ENCODE measurements around the gene PATJ.

PATJ gene

DNA sequence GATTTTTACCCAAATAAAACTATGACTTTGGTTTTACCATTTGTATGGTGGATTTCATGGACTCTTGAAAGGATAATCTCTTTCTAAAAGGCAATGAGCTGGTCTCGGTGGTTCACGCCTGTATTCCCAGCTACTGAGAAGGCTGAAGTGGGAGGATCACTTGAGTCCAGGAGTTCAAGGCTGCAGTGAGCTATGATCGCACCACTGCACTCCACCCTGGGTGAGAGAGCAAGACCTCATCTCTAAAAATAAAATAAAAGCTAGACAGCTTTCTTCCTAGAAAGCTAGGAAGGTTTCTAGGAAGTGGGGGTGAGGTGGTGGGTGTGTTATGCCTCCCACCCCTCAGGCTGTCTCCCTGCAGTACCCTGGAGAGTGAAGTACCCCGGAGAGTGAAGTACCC lies 398.4 kb downstream of the PATJ start:
- Histone ChIP-seq H3K9ac (ENCODE audit: low read depth, low read length) (no peak overlapping the region), H3K79me2 (ENCODE audit: insufficient read depth, low read length) (no peaks in the 10 kb centered on the region), H3K4me3 (ENCODE audit: low read depth in 1 of 2, low read length in 2 of 2) (no peak overlapping the region), H3K9me3 (ENCODE audit: insufficient read depth, low read length, severe bottlenecking) (no peaks in the 10 kb centered on the region), H3K36me3 (ENCODE audit: insufficient read depth, low read length) (no peaks in the 10 kb centered on the region), H4K20me1 (ENCODE audit: insufficient read depth, low read length) (no peaks in the 10 kb centered on the region), H3K27ac (ENCODE audit: low read length) (no peak overlapping the region), H3K4me1 (ENCODE audit: insufficient read depth, low read length) (no peaks in the 10 kb centered on the region), H2AFZ (ENCODE audit: low read depth, low read length) (no peak overlapping the region), H3K4me2 (ENCODE audit: insufficient read depth, low read length) (no peak overlapping the region), H3K27me3 (ENCODE audit: insufficient read depth, low read length, poor library complexity) (no peaks in the 10 kb centered on the region)
- DNase-seq (no peak), ATAC-seq (ENCODE audit: insufficient read depth, low read depth) (no peak)
- TF ChIP-seq, protein P1, sequence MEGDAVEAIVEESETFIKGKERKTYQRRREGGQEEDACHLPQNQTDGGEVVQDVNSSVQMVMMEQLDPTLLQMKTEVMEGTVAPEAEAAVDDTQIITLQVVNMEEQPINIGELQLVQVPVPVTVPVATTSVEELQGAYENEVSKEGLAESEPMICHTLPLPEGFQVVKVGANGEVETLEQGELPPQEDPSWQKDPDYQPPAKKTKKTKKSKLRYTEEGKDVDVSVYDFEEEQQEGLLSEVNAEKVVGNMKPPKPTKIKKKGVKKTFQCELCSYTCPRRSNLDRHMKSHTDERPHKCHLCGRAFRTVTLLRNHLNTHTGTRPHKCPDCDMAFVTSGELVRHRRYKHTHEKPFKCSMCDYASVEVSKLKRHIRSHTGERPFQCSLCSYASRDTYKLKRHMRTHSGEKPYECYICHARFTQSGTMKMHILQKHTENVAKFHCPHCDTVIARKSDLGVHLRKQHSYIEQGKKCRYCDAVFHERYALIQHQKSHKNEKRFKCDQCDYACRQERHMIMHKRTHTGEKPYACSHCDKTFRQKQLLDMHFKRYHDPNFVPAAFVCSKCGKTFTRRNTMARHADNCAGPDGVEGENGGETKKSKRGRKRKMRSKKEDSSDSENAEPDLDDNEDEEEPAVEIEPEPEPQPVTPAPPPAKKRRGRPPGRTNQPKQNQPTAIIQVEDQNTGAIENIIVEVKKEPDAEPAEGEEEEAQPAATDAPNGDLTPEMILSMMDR (IDR thresholded peaks at IDR 0.05; ENCODE audit: borderline replicate concordance, extremely low read depth, low read length, poor library complexity, severe bottlenecking): no peak
- no peak for TF ChIP-seq EZH2 (IDR thresholded peaks at IDR 0.05; ENCODE audit: borderline replicate concordance, low read depth, low read length, severe bottlenecking)

DNA sequence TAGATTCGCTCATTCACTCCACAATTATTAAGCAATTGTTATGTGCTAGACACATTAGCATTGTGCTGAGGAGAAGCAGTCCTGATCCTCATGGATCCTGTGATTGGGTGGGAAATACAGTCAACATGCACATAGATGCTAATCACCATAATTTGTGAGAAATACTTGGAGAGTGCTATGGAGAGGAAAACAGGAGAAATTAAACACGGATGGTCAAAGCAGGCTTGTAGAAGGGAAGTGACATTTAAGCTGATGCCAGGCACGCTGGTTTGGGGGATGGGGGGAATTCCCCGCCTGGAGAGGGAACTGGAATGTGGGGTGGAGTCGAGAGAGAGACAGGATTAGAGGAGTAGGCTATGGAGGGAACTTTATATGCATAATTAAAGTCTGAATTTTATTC lies 400.2 kb downstream of the PATJ start:
- TF ChIP-seq, protein P1 (IDR thresholded peaks at IDR 0.05; ENCODE audit: borderline replicate concordance, extremely low read depth, low read length, poor library complexity, severe bottlenecking): no peak
- no peak for TF ChIP-seq EZH2 (IDR thresholded peaks at IDR 0.05; ENCODE audit: borderline replicate concordance, low read depth, low read length, severe bottlenecking)
- Histone ChIP-seq H3K27ac (ENCODE audit: low read length) (no peak overlapping the region), H3K36me3 (ENCODE audit: insufficient read depth, low read length) (no peaks in the 10 kb centered on the region), H3K27me3 (ENCODE audit: insufficient read depth, low read length, poor library complexity) (no peaks in the 10 kb centered on the region), H3K4me2 (ENCODE audit: insufficient read depth, low read length) (no peak overlapping the region), H3K9me3 (ENCODE audit: insufficient read depth, low read length, severe bottlenecking) (no peaks in the 10 kb centered on the region), H4K20me1 (ENCODE audit: insufficient read depth, low read length) (no peaks in the 10 kb centered on the region), H3K4me1 (ENCODE audit: insufficient read depth, low read length) (no peaks in the 10 kb centered on the region), H3K4me3 (ENCODE audit: low read depth in 1 of 2, low read length in 2 of 2) (no peak overlapping the region), H3K79me2 (ENCODE audit: insufficient read depth, low read length) (no peaks in the 10 kb centered on the region), H2AFZ (ENCODE audit: low read depth, low read length) (no peak overlapping the region), H3K9ac (ENCODE audit: low read depth, low read length) (no peak overlapping the region)
- ATAC-seq (ENCODE audit: insufficient read depth, low read depth): no peak
- DNase-seq: no peak

DNA sequence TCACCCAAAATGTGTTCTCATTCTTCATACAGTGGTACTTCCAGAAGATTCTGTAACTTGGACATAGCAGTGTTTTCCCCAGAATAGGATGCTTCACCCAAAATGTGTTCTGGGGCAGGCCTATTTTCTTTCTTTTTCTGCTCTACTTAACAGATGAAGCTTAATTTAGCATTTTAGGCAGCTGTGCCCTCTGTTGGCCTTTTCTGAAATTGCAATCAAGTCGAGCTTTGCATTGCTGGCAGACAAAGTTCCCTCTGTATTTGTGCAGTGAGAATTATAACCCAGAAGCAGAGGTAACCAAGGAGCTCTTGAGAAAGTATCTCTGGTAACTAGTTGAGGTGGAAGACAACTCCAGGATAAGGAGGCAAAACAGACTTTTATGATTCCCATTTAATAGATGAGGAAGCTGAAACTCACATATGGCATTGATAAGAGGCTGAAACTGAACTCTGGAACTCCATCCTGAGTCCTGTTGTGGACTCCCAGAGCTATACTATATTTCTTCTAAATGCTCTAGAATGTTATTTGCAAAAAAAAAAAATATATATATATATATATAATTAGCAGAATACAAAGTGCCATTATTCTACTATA lies 402.1 kb downstream of the PATJ start:
- H3K27me3 ChIP-seq (ENCODE audit: insufficient read depth, low read length, poor library complexity): no peaks in the 10 kb centered on the region
- no peak overlapping the region for H2AFZ ChIP-seq (ENCODE audit: low read depth, low read length)
- H3K79me2 ChIP-seq (ENCODE audit: insufficient read depth, low read length): no peaks in the 10 kb centered on the region
- no peaks in the 10 kb centered on the region for H3K9me3 ChIP-seq (ENCODE audit: insufficient read depth, low read length, severe bottlenecking)
- no peaks in the 10 kb centered on the region for H3K4me1 ChIP-seq (ENCODE audit: insufficient read depth, low read length)
- TF ChIP-seq, protein P1 (IDR thresholded peaks at IDR 0.05; ENCODE audit: borderline replicate concordance, extremely low read depth, low read length, poor library complexity, severe bottlenecking): peak; percentile 77
- TF ChIP-seq EZH2 (IDR thresholded peaks at IDR 0.05; ENCODE audit: borderline replicate concordance, low read depth, low read length, severe bottlenecking): no peak
- ATAC-seq (ENCODE audit: insufficient read depth, low read depth): no peak
- H3K4me2 ChIP-seq (ENCODE audit: insufficient read depth, low read length): no peak overlapping the region
- no peak overlapping the region for H3K27ac ChIP-seq (ENCODE audit: low read length)
- peak; percentile 50 for DNase-seq
- H3K4me3 ChIP-seq (ENCODE audit: low read depth in 1 of 2, low read length in 2 of 2): no peak overlapping the region
- H3K9ac ChIP-seq (ENCODE audit: low read depth, low read length): no peak overlapping the region
- H4K20me1 ChIP-seq (ENCODE audit: insufficient read depth, low read length): no peaks in the 10 kb centered on the region
- H3K36me3 ChIP-seq (ENCODE audit: insufficient read depth, low read length): no peaks in the 10 kb centered on the region

Data from DND-41 (cell line).